Activated CD8-positive, alpha-beta memory T cell treated with anti-CD3 and anti-CD28 coated beads, Interleukin-2, amount 50 U/mL, for 1 hour (primary cell): Measurements from ENCODE around the gene RECQL5.
"Not testable (repeated sequence)": the region's sequence is repeated elsewhere in the genome, so short reads cannot be mapped to it uniquely, and the experiment has no call there.

Source experiments
- DNase-seq: peaks from one replicate; pipeline ENCODE4 v3.0.0-alpha.2; 2020; ENCODE audit errors: extremely low read depth

Gene RECQL5

DNA sequence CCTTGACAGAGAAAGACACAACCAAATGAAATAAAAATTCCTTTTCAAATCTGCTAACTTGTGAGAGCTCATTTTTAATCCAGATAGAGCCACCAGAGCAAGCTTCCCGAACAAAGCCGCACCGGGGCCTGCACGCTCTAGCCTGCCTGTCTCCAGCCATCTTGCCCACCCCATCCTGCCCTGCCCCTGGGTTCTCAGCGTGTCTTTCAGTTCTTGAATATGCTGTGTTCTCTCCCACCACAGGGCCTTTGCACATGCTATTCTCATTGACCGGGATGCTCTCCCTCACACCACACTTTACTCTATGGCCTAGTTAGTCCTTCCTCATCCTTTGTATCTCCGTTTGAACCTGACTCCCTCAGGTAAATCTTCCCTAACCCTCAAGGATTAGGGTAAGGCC is 19.0 kb downstream of the RECQL5 start:
- no peak for DNase-seq

DNA sequence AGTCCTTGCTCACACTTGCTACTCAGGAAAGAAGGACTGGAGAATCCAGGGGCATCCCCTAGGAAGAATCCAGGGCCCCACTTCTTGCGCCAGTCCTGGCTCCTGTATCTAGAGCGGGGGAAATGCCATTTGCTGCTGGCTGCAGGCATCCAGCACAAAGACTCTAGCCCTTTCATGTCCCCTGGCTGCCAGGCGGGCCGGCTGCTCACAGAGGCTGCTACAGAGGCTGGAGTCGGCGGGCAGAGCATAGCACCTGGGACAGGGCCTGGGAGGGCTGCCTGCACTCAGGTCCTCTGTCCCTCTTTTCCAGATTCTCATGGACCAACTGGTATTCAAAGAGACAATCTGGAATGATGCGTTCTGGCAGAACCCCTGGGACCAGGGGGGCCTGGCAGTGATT is 19.9 kb downstream of the RECQL5 start:
- DNase-seq = no peak

DNA sequence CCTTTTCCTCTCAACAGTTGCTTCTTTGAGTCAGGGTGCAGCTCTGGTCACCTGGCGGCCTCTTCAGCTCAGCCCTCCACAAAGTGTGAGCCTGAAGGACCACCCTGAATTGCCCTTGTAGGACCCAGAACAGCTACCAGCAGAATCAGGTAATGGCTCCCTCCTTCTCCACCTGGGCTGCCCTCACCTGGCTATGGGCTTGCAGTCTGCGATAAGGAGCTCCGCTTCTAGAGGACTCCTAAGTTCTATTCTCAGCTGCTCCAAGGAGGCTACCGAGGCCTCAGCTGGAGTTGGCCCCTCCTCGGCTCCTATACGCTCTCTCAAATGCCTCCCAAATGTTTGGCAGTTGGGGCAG is 20.3 kb downstream of the RECQL5 start:
- no peak for DNase-seq

DNA sequence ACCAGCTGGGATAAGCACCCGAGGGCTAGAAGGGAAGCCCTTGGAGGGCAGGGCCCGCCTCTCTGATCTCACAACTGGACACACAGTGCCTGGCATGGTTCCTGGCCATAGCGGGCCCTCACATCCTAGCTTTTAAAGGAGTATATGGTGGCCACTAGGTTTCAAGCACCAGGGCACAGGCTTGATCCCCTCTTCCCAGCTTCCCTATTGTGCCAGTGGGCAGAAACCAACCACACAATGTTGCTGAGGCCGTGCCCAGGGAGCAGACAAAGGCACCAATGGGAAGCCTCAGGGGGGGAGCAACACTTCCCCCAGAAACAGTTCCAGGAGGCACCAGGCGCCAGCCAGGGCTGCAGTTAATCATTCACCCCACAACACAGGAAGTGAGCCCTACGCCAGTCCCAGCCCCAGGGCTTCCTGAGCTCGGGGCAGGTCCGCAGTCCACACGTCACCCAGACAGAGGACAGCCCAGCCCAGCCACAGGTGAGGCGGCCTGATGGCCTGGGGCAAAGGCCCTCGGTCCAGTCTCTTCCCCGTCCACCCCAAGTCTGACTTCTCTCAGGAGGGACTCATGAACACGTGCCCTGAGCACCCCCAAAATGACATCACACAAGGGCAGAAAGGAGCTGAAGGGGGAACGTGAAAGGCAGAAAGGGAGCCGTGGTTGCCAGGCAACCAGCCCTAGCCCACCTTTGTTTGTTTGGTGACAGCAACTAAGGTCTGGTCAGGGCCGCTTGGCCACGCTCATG is 20.9 kb downstream of the RECQL5 start:
- no peak for DNase-seq

DNA sequence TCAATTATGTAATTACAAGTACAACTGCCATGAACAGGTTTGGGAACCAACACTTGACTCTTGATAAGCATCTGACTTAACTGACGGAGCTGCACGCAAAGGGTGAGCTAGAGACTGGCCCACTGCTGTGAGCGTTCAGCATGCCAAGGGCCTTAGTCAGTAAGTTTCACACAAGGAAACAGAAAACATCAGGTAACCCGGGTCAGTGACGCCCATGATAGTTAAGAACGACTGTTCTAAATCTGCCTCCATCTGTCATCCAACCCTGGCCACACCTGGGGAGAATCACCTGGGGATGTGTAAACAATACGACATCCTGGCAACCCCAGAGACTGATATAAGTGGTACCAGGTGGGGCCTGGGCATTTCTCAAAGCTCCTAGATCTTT is 21.5 kb downstream of the RECQL5 start:
- no peak for DNase-seq

DNA sequence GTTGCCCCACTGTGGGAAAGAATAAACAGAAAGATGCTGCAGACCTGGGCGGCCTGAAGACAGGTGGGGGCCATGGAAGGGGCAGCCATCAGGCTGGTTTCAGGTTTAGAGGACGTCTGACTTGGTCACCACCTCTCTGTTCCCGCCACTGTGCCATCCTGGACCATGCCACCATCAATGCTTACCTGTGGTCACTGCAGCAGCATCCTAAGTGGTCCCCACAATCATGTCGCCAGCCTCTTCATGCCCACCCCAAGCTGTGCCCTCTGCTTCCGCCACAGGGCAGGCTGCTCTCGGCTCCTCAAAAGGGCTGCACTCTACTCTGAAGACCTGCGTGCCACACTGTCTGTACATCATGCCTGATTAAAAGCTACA is 23.3 kb downstream of the RECQL5 start:
- no peak for DNase-seq

DNA sequence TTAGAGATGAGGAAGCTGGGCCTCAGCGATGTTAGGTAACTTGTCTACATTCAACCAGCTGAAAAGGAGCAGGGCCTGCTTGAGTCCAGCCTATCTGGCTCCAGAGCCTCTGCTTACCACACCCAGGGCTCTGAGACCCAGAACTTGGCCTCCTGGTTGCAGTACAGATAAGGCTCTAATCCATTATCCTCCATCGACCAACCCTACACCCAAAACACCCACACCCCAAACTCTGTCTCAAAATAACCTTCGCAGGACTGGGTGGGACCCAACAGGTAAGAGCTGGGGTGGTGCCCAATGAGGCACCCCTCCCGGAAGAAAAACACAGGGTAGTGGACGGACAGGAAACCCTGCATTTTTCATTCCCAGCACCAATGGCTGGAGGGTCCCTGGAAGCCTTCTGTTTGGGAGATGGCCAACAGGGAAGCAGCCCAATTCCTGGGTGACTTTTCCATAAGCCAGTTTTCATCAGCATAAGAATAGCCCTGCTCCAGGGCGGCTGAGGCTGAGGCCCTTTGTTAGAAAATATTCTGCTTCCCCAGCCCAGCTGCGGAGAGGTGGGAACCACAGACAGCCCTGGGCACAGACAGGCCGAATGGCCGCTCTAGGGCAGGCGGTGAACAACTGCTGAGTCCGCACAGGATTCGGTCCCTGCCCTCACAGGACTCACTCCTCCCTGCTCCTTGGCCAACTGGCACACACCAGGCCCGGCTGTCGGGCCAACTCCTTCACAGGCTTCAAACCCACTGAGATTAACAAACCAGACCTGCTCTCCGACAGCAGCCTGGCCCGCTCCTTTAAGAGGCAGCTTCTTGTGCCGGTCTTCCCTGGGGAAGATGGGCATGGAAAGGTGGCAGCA is 23.9 kb downstream of the RECQL5 start:
- DNase-seq = no peak

DNA sequence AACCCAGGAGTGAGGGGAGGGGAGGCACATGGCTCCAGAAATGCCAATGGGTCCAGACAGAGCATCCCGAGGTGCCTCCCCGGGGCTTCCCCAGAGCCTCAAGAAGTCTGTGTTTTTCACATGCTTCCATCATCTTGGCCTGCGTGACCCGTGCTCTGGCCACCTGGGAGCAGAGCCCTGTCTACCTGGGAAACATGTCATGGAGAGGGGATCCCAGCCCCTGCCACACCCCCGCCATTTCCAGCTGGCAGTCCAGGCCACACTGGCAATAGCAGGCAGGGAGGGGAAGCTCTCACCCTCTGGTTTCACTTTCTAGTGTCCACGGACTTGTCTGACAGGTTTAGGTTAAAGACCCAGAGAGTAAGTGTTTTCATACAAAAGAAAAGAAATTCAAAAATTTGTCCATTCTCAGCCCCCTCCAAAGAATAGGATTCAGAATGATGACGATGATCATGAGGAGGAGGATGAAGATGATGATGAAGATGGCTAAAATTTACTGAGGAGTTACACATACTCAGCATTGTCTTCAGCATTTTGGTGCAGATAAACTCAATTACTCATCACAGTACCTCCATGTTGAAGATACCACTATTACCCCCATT is 24.7 kb downstream of the RECQL5 start:
- no peak for DNase-seq

DNA sequence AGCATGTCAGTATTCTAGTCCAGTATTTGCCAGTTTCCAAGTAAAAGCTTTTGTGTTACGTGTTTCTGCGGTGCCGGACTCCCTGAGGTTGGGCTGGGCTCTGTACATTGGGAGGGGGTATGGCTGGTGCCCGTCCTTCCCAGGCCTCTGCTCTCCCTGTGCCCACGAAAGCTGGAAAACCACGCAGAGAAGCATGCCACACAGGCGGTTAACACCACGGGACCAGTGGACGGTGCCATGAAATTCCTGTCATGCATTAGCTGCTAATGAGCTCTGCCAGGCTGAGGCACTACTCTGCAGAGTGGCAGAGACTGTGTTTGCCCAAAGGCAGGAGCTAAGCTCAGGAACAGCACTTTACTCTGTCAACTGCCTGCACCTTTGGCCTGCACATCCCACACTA is 25.6 kb downstream of the RECQL5 start:
- DNase-seq = no peak

DNA sequence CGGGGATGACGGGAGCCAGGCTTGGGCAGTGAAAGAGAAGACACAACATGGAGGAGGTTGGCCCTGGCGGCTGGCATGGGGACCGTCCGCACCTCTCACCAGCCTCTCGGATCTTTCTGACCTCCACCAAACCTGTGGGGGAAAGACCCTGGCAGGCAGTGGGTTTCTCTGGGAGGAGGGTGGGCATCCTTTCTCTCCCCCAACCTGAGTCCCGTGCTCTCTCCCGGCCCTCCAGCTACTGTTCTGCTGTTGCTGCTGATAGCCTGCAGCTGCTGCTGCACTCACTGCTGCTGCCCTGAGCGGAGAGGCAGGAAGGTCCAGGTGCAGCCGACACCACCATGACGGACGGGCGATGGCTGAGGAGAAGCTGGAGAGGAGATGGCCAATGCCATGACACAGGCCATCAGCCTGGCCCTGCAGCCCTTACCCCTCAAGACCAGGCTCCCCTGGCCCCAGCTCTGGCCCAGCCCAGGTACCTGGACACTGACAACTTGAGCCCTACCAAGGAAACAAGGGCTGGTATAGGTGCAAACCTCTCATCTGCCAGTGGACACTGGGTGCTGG is 26.3 kb downstream of the RECQL5 start:
- no peak for DNase-seq

DNA sequence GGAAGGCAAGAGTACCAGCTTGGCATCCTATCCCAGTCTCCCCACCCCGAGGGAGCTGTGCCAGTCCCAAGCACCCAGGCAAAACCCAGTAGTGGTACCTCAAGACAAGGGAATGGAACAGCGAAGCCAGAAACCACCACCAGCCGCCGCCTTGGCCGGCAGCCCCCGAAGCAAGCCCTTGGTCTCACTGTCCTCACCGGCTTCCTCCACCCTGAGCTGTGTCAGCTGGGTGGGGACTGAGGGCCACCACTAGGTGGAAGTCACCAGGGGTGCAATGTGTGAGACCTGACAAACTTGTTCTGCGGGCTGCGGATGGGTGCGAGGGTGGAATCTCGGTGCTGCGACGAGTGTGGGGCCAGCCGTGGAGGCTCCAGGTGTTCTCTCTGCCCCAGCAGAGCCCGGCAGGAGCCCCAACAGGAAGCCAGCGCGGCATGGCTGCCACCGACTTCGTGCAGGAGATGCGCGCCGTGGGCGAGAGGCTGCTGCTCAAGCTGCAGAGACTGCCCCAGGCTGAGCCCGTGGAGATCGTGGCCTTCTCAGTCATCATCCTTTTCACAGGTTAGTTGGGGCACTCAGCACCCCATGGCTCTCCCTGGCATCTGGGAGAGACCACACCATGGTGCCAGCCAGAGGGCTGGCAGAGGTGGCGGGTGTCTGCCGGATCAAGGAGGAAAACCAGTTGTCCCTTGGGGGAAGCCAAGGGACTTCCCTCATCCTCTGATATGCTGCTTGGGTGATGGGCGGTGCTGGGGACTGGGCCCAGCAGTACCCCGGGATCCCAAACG is 27.0 kb downstream of the RECQL5 start:
- DNase-seq = no peak

DNA sequence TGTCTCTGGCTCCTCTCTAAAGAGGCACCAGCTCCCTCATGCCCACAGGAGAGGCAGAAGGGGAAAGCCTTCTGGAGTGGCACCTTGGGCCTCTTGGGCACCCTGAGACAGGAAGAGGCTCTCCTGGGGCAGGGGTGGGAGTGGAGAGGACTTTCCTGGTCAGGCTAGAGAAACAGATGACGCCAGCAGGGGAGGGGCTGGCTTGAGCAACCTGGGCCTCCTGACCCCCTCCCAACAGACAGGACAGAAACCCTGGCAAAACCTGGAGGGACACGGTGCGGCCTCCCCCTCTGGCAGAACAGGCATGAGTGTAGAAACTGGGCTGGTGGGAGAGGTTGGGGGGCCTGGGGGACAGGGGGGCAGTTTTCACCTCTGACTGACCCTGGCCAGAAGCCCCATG is 27.6 kb downstream of the RECQL5 start:
- no peak for DNase-seq

DNA sequence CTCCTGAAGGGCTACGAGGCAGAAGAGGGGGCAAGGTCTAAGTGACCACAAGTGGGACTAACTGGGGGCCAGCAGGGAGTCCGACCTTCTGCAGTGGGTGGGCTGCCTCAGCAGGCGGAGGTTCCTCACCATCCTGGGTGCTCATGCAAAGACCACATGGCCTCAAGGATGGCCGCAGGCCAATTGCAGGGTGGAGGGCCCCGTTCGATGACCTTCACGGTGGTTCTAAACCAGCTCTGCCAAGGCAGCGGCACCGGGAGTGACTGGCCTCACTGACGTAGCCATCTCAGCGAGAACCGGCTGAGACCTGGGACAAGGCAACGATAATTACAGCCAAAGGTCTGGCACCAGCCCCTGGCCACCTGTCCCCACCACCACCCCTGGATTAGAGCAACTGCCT is 28.1 kb downstream of the RECQL5 start:
- no peak for DNase-seq

DNA sequence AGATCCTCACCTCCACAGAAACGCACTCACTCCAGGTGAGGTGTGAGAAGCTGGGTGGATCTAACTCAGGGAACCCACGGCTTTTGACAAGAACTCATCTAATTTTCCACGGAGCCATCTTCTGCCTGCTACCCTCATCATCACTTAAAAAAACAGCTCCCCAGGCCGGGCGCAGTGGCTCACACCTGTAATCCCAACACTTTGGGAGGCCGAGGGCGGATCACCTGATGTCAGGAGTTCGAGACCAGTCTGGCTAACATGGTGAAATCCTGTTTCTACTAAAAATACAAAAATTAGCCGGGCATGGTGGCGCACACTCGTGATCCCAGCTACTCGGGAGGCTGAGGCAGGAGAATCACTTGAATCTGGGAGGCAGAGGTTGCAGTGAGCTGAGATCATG is 28.9 kb downstream of the RECQL5 start:
- DNase-seq = not testable (repeated sequence)

DNA sequence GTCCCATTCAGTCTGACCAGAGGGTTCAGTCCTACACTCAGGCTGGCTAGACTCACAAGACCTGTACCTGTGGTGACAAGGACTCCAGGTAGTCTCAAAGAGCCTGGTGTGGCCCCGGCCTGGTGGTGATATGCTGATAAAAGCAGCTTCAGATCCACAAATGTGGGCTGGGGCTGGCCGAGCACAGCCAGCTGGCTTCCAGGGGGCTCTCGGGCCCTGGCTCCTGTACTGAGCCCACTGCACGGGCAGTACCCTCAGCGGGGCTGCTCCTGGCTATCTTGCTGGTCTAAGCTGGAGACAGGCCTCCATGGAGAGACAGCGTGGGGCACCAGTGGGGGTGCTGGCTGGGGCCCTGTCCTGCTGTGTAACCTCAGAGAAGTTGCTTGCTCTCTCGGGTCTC is 29.4 kb downstream of the RECQL5 start:
- DNase-seq = no peak

DNA sequence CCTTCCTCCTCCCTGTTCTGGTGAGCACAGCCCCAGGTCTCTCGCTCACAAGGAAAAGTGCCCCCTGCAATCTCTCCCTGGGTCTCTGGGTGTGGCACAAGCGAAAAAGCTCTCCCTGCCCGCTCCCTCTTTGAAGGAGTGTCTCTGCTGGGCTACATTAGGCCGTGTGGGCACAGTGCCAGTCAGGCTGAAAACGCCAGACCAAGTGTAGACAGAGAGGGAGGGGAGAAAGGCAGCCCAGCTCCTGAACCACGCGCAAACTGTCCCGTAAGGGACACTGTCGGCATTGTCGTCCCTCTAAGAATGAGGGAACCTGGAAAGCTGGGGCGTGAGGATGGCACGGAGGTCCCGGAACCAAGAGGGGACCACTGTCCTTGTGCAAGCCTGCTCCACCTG is 29.8 kb downstream of the RECQL5 start:
- DNase-seq = no peak

DNA sequence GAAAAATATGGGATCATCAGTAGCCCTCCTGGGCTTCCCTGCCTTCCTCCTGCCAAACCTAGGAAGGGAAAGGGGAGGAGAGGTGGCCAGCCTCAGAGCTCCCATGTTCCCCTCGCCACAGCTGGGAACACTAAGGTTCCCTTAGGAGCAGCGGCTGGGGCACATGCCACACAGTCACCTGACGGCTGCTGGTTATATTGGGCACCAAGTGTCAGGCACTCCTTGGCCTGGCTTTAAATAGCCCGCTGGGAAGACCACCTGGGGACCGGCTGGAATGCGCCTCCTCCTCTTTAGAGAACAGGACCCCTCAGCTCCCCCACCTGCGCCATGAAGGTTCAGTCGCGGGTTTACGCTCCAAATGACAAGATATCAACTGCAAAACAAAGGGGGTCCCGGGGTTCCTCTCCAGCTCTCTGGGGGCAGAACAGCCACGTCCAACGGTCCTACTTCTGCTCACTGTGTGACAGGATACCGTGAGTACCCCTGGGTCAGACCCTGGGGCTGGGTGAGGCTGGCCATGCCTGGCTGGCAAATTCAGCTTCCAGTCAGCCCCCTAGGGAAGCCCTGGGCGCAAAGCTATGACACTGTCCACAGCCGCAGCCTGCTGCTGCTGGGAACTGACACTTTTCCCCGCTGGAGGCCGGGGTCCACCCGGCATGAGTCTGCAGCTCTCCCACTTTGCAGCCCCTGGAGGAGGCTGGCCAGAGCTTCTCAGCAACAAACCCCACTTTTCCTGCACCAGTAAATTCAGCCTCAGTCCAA is 30.4 kb downstream of the RECQL5 start:
- no peak for DNase-seq

DNA sequence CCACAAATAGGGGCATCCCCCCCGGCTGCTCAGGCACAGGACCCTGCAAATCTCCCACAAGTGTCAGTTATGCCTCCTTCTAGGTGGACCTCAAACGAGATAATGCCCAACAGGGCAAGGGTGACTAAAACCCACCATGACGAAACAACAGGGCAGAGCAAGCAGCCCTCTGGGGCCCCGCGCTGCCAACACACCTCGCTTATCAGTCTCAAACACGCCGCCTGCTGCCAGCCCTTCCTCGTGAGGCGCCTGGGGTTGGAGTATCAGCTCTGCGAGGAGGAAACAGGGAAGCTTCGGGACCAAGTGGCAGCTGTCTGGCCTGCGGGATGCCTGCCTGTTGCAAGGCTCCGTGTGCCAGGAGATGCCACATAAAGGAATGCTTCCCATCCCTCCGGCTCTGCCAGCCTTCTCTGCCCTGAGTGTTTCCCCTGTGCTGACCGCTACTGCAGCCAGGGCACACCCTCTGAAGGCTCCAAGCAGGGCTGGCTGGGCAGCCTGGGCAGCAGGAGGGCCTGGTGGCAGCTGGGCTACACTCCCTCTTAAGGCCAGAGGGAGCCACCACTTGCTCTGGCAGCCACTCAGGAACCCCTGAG is 31.2 kb downstream of the RECQL5 start:
- no peak for DNase-seq

DNA sequence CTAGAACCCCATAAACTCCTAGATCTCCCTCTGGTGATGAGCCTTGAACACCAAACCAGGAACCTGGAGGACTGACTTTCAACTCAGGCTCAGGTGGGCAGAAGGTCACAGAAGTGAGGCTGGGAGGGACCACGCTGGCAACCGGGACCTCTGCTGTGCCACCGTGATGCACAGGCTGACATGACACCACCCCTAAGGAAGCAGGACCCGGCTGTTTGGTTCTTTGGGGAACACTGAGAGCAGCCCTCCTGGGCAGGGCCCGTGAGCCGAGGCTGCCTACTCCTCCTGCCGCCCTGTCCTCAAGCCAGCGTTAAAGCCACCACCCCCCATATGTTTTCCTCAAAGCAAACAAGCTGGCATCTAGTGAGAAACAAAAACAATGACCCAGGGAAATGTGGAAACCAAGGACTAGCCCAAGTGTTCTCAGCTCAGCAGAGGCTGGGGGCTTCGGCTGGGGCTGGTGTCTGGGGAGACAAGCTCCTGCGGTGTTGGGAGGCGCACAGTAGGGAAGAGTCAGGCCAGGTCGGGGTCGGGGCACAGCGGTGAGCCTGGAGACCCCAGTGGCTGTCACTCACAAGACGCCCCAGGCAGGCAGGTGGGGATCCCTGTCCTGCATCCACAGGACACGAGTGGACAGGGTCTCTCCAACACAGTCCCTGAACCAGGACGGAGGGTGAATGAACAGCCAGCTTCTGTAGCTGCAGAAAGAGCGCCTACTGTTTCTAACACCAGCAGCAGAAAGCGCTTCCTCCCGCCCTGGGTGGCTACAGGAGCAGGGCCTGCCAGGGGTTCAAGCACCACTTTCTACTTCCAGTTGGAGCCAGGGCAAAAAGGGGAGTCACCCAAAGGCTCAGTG is 32.0 kb downstream of the RECQL5 start:
- no peak for DNase-seq

DNA sequence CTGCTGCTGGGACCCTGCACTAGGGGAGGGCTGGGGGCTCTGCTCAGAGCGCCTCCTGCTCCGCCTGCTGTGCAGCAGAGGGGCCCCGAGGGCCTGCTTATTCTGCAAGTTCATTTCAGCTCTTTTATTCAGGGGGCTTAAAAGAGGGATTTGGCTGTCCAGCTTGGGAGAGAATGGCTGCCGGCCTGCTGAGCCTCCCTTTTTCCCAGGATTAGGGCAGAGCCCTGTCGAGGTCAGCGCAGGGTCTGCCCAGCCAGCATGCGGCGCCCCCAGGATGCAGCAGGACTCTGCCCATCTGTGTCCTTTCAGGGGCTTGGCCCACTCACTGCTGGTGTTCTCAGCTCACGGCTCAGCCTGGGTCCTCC is 32.6 kb downstream of the RECQL5 start:
- DNase-seq = no peak
